IMR-90 (cell line): ENCODE data around the gene NEXMIF. TPM values are rescaled to one million over a fixed set of nuclear protein-coding genes. Genes with fewer than 3 reads are reported as not detected.

ENCODE experiments used
- ATAC-seq: fragments of 200-7000 bp; cut with Tn5 transposase; 2 replicates; pipeline ENCODE4 v1.9.1; 2020; ENCODE audit warnings: low read depth, mild to moderate bottlenecking, moderate library complexity
- BruUV-seq: library from RNA; stranded (reverse); fragments of 400-500 nt; replicated peaks from 2 replicates; lab custom pipeline; 2021; lab: Mats Ljungman, UMichigan
- CTCF ChIA-PET: fragments of 300-600 bp; formaldehyde crosslinking; extraction: SDS; loops from one replicate; lab custom pipeline; 2021; ENCODE audit warnings: antibody characterized with exemption; lab: Yijun Ruan, JAX
- POLR2A ChIA-PET: fragments of 300-600 bp; sonication (Branson Sonifier 250); formaldehyde crosslinking; loops from one replicate; lab custom pipeline; 2022; ENCODE audit warnings: antibody characterized with exemption; ENCODE audit not compliant: unreplicated experiment; lab: Charles Lee
- DNase-seq: peaks from one replicate; pipeline ENCODE4 v3.0.0; 2013
- H2AFZ ChIP-seq: replicated peaks from 2 replicates; pipeline ENCODE3; 2013; ENCODE audit warnings: low read length, mild to moderate bottlenecking; ENCODE audit not compliant: poor library complexity
- H2AK5ac ChIP-seq: 2 replicates; pipeline ENCODE4 v1.6.1; 2013; ENCODE audit warnings: low read depth, low read length, inconsistent platforms
- H2AK9ac ChIP-seq: replicated peaks from 2 replicates; pipeline ENCODE3; 2013; ENCODE audit warnings: mild to moderate bottlenecking, low read depth, low read length, moderate library complexity; ENCODE audit not compliant: poor library complexity
- H2BK120ac ChIP-seq: 2 replicates; pipeline ENCODE4 v1.6.1; 2013; ENCODE audit warnings: low read depth, low read length, inconsistent platforms
- H2BK15ac ChIP-seq: 3 replicates; pipeline ENCODE4 v1.6.1; 2013; ENCODE audit warnings: low read depth, low read length, inconsistent platforms
- H2BK20ac ChIP-seq: 2 replicates; pipeline ENCODE4 v1.6.1; 2013; ENCODE audit warnings: low read depth, mild to moderate bottlenecking, inconsistent platforms, low read length, moderate library complexity
- H2BK5ac ChIP-seq: 2 replicates; pipeline ENCODE4 v1.6.1; 2013; ENCODE audit warnings: mild to moderate bottlenecking, low read depth, low read length, inconsistent platforms; ENCODE audit not compliant: poor library complexity, severe bottlenecking
- H3K14ac ChIP-seq: replicated peaks from 2 replicates; pipeline ENCODE4 v1.6.1; 2013; ENCODE audit warnings: low read depth, low read length, inconsistent platforms
- H3K18ac ChIP-seq: 2 replicates; pipeline ENCODE4 v1.6.1; 2013; ENCODE audit warnings: low read depth, low read length, control low read depth
- H3K23ac ChIP-seq: 2 replicates; pipeline ENCODE4 v1.6.1; 2013; ENCODE audit warnings: low read depth, low read length, inconsistent platforms
- H3K27ac ChIP-seq: 2 replicates; pipeline ENCODE4 v1.5.1; 2013; ENCODE audit warnings: mild to moderate bottlenecking, control low read depth, low read length; ENCODE audit not compliant: insufficient read depth
- H3K27me3 ChIP-seq: 2 replicates; pipeline ENCODE4 v1.6.1; 2013; ENCODE audit warnings: low read length; ENCODE audit not compliant: control insufficient read depth, insufficient read depth
- H3K36me3 ChIP-seq: 2 replicates; pipeline ENCODE4 v1.6.1; 2013; ENCODE audit warnings: low read length, mixed read lengths; ENCODE audit not compliant: control insufficient read depth, insufficient read depth
- H3K4ac ChIP-seq: 2 replicates; pipeline ENCODE4 v1.6.1; 2013; ENCODE audit warnings: low read depth, low read length, inconsistent platforms
- H3K4me1 ChIP-seq: 2 replicates; pipeline ENCODE4 v1.6.1; 2013; ENCODE audit warnings: low read length, mixed read lengths; ENCODE audit not compliant: control insufficient read depth, insufficient read depth
- H3K4me2 ChIP-seq: 2 replicates; pipeline ENCODE4 v1.6.1; 2013; ENCODE audit warnings: low read depth, mild to moderate bottlenecking, control low read depth, low read length, moderate library complexity
- H3K4me3 ChIP-seq: 2 replicates; pipeline ENCODE4 v1.5.1; 2013; ENCODE audit warnings: low read depth, mild to moderate bottlenecking, control low read depth, low read length, moderate library complexity; ENCODE audit not compliant: insufficient read depth
- H3K56ac ChIP-seq: 2 replicates; pipeline ENCODE4 v1.6.1; 2013; ENCODE audit warnings: low read length, inconsistent platforms; ENCODE audit not compliant: insufficient read depth; ENCODE audit errors: extremely low read depth
- H3K79me1 ChIP-seq, 2 experiments: 2 replicates each; pipeline ENCODE4 v1.6.1; 2013; ENCODE audit warnings: low read length in 2 of 2, inconsistent platforms in 1 of 2, low read depth in 1 of 2
- H3K9ac ChIP-seq: 2 replicates; pipeline ENCODE4 v1.6.1; 2013; ENCODE audit warnings: low read depth, low read length, control low read depth
- H3K9me1 ChIP-seq: 2 replicates; pipeline ENCODE4 v1.6.1; 2013; ENCODE audit warnings: low read length, inconsistent platforms; ENCODE audit not compliant: insufficient read depth
- H3K9me3 ChIP-seq: 2 replicates; pipeline ENCODE4 v1.6.1; 2013; ENCODE audit warnings: low read length; ENCODE audit not compliant: control insufficient read depth, insufficient read depth
- H4K20me1 ChIP-seq: 2 replicates; pipeline ENCODE4 v1.6.1; 2013; ENCODE audit warnings: low read length, inconsistent platforms; ENCODE audit not compliant: insufficient read depth
- H4K5ac ChIP-seq: 2 replicates; pipeline ENCODE4 v1.6.1; 2013; ENCODE audit warnings: mild to moderate bottlenecking, low read depth, low read length, control low read depth
- H4K8ac ChIP-seq, 2 experiments: 2 replicates each; pipeline ENCODE4 v1.6.1; 2013; ENCODE audit warnings: low read depth in 2 of 2, low read length in 2 of 2, control low read depth in 1 of 2, inconsistent platforms in 1 of 2
- H4K91ac ChIP-seq: 2 replicates; pipeline ENCODE4 v1.6.1; 2013; ENCODE audit warnings: low read depth, low read length, inconsistent platforms; ENCODE audit not compliant: insufficient read depth
- BHLHE40 ChIP-seq: fragments of 150-350 bp; IDR thresholded peaks from 2 replicates; pipeline ENCODE4 v1.6.1; 2016; ENCODE audit warnings: mild to moderate bottlenecking, low read depth, low read length
- MAFK ChIP-seq: IDR thresholded peaks from 2 replicates; pipeline ENCODE4 v1.6.1; 2012; ENCODE audit warnings: low read depth, low read length, improper control_type of control experiment
- RAD21 ChIP-seq: IDR thresholded peaks from 2 replicates; pipeline ENCODE4 v1.6.1; 2012; ENCODE audit warnings: low read length, improper control_type of control experiment
- WGBS, 2 experiments: methylation state at CpG; one replicate each; pipeline versions ENCODE4 v1.1.5 to v1.1.7; 2013; ENCODE audit warnings: missing lambda C conversion rate in 2 of 2; ENCODE audit not compliant: insufficient read length in 1 of 2; ENCODE audit errors: extremely low coverage in 2 of 2; 5-methylcytosine and 5-hydroxymethylcytosine counted together
- dilution Hi-C: fragments of 300-500 bp; cut with HindIII; formaldehyde crosslinking; loops from one replicate; pipeline ENCODE4 v1.14.3; 2018; ENCODE audit warnings: low sequenced_read_pairs; ENCODE audit not compliant: unreplicated experiment
- in situ Hi-C: fragments of 300-500 bp; cut with MboI; formaldehyde crosslinking; loops from 3 replicates; pipeline ENCODE4 v1.14.3; 2019; ENCODE audit warnings: low sequenced_read_pairs, inconsistent platforms, mixed read lengths
- intact Hi-C: fragments of 100-400 bp; cut with micrococcal nuclease; formaldehyde crosslinking; loops from 2 replicates; pipeline ENCODE4 v1.10.0; 2022
- polyA plus RNA-seq, 3 experiments: library from polyadenylated mRNA; depleted of rRNA; stranded (reverse); fragments of >200 nt; gene quantifications; 2 replicates each; pipeline ENCODE4 v1.2.3, GENCODE V29; 2012; ENCODE audit warnings: low replicate concordance in 1 of 3
- total RNA-seq: library from RNA; depleted of rRNA; stranded (reverse); fragments of >200 nt; gene quantifications from 2 replicates; pipeline ENCODE4 v1.2.3, GENCODE V29; 2012

The NEXMIF gene
- total and polyA plus RNA-seq, 2 of the 4 experiments (the other 2 are of a cell fraction): not detected

GRCh38 chrX:74788545-74789086, 136.6 kb downstream of the NEXMIF start:
- Histone ChIP-seq H2BK15ac (no peak overlapping the region), H3K4me1 (no peaks in the 10 kb centered on the region), H3K18ac (no peak overlapping the region), H3K56ac (no peak overlapping the region), H2AK5ac (no peak overlapping the region), H3K4me2 (no peak overlapping the region), H3K14ac (no peak overlapping the region), H3K9ac (no peak overlapping the region), H4K8ac (no peak overlapping the region), H2BK20ac (no peak overlapping the region), H3K9me1 (no peaks in the 10 kb centered on the region), H3K27ac (no peak overlapping the region), H3K9me3 (no peaks in the 10 kb centered on the region), H4K5ac (no peak overlapping the region), H4K20me1 (no peaks in the 10 kb centered on the region), H3K36me3 (no peaks in the 10 kb centered on the region), H2AK9ac (no peak overlapping the region), H3K23ac (no peak overlapping the region), H2BK120ac (no peak overlapping the region), H3K4ac (no peak overlapping the region), H3K79me1 (no peaks in the 10 kb centered on the region), H3K4me3 (no peak overlapping the region), H2BK5ac (no peak overlapping the region), H4K91ac (no peak overlapping the region), H3K27me3 (no peaks in the 10 kb centered on the region), H2AFZ (no peak overlapping the region)
- TF ChIP-seq BHLHE40 (no peak), MAFK (no peak), RAD21 (no peak)
- ChIA-PET CTCF (no interaction called here), POLR2A (no interaction called here)
- intact Hi-C loops: no loop called here
- dilution Hi-C loops: no loop called here
- BruUV-seq: no TSS peak
- no CpG with 5 or more reads among the region's 1 CpG for WGBS, 2 experiments
- no peak for ATAC-seq
- in situ Hi-C loops: no loop called here
- DNase-seq: no peak
